BJ (cell line): ENCODE data around the gene SLC9A1. TPM values are rescaled to one million over a fixed set of nuclear protein-coding genes. Genes with fewer than 3 reads are reported as not detected.
A peak's percentile ranks its signal among the peaks of the same experiment; 100 is the strongest.

Experiments used
- CTCF ChIA-PET: fragments of 350-600 bp; formaldehyde crosslinking; extraction: SDS; loops from one replicate; lab custom pipeline; 2021; ENCODE audit warnings: antibody characterized with exemption, inconsistent platforms; lab: Yijun Ruan, JAX
- POLR2A ChIA-PET: fragments of 300-600 bp; sonication (Branson Sonifier 250); formaldehyde crosslinking; extraction: SDS; loops from one replicate; lab custom pipeline; 2021; ENCODE audit warnings: antibody characterized with exemption; lab: Charles Lee
- DNase-seq: peaks from one replicate; pipeline ENCODE4 v3.0.0-alpha.2; 2011; ENCODE audit warnings: low read depth
- H3K27me3 ChIP-seq: 2 replicates; pipeline ENCODE4 v1.6.0; 2011; ENCODE audit warnings: low read length; ENCODE audit not compliant: control insufficient read depth, insufficient read depth
- H3K36me3 ChIP-seq: 2 replicates; pipeline ENCODE4 v1.5.1; 2011; ENCODE audit warnings: low read length; ENCODE audit not compliant: control insufficient read depth, insufficient read depth
- H3K4me3 ChIP-seq: 2 replicates; pipeline ENCODE4 v1.5.1; 2011; ENCODE audit warnings: low read depth, mild to moderate bottlenecking, control low read depth, low read length
- CTCF ChIP-seq: IDR thresholded peaks from 2 replicates; pipeline ENCODE4 v1.5.1; 2011; ENCODE audit warnings: low read depth, mild to moderate bottlenecking, control low read depth, inconsistent platforms, low read length, moderate library complexity; ENCODE audit not compliant: insufficient read depth
- polyA plus RNA-seq: library from polyadenylated mRNA; depleted of rRNA; stranded (reverse); fragments of >200 nt; gene quantifications from 2 replicates; pipeline ENCODE4 v1.2.3, GENCODE V29; 2011

The SLC9A1 gene
- polyA plus RNA-seq, 1 experiment = 18.9 TPM

GRCh38 chr1:27084107-27084506 is 70.8 kb downstream of the SLC9A1 start:
- no peaks in the 10 kb centered on the region for H3K36me3 ChIP-seq
- no peak overlapping the region for H3K4me3 ChIP-seq
- no peak for TF ChIP-seq CTCF
- CTCF ChIA-PET = interaction anchor here (0.9 to 1.2 kb wide), 2 partner anchors 38 to 90 kb away, joined by 3 read pairs; no protein-coding TSS in a partner anchor
- H3K27me3 ChIP-seq = no peaks in the 10 kb centered on the region
- DNase-seq = no peak
- POLR2A ChIA-PET = no interaction called here

DNA sequence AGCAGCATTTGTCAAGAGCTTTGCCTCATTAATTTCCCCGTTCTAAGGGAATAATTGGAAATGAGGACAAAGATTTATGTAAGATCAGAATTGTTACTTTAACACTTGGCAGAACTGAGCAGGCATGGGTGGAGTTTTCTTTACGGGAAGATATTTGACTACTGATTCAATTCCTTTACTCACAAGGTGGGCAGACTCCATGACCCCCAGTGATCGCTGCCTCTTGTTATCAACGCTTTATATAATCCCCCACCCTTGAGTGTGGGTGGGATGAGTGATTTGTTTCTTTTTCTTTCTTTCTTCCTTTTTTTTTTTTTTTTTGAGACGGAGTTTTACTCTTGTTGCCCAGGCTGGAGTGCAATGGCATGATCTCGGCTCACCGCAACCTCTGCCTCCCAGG is 77.0 kb downstream of the SLC9A1 start:
- no peak for TF ChIP-seq CTCF
- H3K4me3 ChIP-seq = no peak overlapping the region
- DNase-seq = no peak
- H3K36me3 ChIP-seq = no peaks in the 10 kb centered on the region
- ChIA-PET POLR2A (no interaction called here), CTCF (interaction anchor here (1.3 to 5.2 kb wide), 2 partner anchors 19 to 32 kb away, joined by 5 to 36 read pairs; no protein-coding TSS in a partner anchor)
- H3K27me3 ChIP-seq = no peaks in the 10 kb centered on the region

DNA sequence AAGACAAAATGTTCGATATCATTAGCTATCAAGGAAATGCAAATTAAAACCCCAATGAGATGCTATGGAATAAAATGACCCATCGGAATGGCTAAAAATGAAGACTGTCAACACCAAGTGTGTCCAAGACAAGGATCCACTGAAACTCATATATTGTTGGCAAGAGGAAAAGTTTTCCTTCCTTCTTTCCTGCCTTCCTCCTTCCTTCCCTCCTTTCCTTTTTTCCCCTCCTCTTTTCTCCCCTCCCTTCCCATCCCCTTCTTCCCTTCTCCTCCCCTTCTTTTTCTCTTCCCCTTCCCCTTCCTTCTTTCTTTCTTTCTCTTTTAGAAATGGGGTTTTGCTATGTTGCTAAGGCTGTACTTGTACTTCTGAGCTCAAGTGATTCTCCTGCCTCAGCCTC is 78.1 kb downstream of the SLC9A1 start:
- POLR2A ChIA-PET = no interaction called here
- no peak for DNase-seq
- Histone ChIP-seq H3K4me3 (no peak overlapping the region), H3K36me3 (no peaks in the 10 kb centered on the region), H3K27me3 (no peaks in the 10 kb centered on the region)
- no peak for TF ChIP-seq CTCF
- CTCF ChIA-PET = interaction anchor here (1.0 to 5.2 kb wide), 2 partner anchors 31 to 38 kb away, joined by 3 to 36 read pairs; no protein-coding TSS in a partner anchor

- no peak for DNase-seq
- Histone ChIP-seq H3K4me3 (no peak overlapping the region), H3K36me3 (no peaks in the 10 kb centered on the region), H3K27me3 (no peaks in the 10 kb centered on the region; the same call in none of the 2 replicates)
- ChIA-PET CTCF (interaction anchor here (3.2 kb wide), 1 partner anchor 28 kb away, joined by 15 read pairs; no protein-coding TSS in a partner anchor), POLR2A (no interaction called here)
- TF ChIP-seq CTCF = no peak
Measured at GRCh38 chr1:27074175-27074780, 80.6 kb downstream of the SLC9A1 start.

DNA sequence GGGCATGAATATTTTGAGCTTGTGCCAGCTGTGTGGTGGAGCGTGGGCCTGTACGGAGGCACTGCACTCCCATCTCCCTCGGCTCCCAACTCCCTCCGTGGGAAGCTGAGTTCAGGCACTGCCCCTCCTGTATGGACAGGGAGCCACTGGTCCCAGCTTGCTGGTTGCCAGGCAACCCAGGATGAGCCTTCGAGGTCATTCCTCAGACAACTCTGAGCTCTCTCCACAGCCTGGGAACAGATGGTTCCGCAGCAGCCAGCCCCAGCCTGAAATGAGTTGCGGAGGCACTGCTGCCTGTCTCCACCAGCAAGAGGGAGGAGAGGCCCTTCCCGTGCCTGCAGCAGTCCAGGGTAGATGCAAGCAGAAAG is 83.9 kb downstream of the SLC9A1 start:
- POLR2A ChIA-PET = no interaction called here
- Histone ChIP-seq H3K4me3 (no peak overlapping the region), H3K27me3 (no peaks in the 10 kb centered on the region; the same call in none of the 2 replicates), H3K36me3 (no peaks in the 10 kb centered on the region)
- peak; percentile 31 for DNase-seq
- TF ChIP-seq CTCF = no peak
- CTCF ChIA-PET = interaction anchor here (1.0 to 4.3 kb wide), 7 partner anchors 9 to 73 kb away, joined by 3 to 20 read pairs (median 4); no protein-coding TSS in a partner anchor
